Occipital lobe (tissue), 2 donors: ENCODE measurements around the gene ZNF888. TPM values are rescaled to one million over a fixed set of nuclear protein-coding genes. Genes with fewer than 3 reads are reported as not detected.
"Not testable (repeated sequence)": the region's sequence is repeated elsewhere in the genome, so short reads cannot be mapped to it uniquely, and the experiment has no call there.

Source experiments
- DNase-seq: peaks from one replicate; lab custom pipeline; 2025; lab: John Stamatoyannopoulos, UW
- total RNA-seq: library from RNA; depleted of rRNA; stranded (reverse); fragments of >200 nt; gene quantifications from one replicate; pipeline ENCODE4 v1.2.3, GENCODE V29; 2014

ZNF888 gene
- total RNA-seq, 1 donor from 2014 or later, result 5.5 TPM

- no peak for DNase-seq
These were observed 18.7 kb upstream of the ZNF888 start for GRCh38 chr19:52941941-52942385.

DNA sequence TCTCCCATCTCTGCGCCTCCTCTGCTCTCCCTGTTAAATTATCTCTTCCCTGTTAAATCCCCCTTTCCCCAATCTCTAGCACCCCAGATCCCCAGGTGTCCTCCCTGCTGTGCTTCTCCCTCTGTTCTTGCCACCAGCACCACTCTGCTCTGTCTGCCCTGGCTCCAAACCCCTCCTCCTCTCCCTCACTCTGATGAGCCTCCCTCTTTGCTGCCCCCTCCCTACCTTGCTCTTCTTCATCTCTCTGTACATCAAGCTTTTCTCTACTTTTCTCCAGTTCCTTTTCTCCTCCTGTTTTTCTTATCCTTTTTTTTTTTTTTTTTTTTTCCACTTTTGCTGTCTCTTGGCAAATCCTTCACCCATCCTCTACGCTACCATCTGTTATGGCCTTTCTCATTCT is 18.3 kb upstream of the ZNF888 start:
- DNase-seq, result not testable (repeated sequence)

DNA sequence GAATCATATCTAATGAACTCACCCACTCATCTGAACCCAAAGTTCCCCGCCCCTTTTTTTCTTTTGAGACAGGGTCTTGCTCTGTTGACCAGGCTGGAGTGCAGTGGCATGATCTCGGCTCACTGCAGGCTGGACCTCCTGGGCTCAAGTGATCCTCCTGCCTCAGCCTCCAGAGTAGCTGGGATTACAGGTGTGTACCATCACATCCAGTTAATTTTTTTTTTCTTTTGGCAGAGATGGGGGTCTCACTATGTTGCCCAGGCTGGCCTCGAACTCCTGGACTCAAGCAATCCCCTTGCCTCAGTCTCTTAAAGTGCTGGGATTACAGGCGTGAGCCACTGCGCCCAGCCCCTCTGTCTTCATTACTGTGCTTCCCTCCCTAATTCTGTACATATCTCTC is 17.7 kb upstream of the ZNF888 start:
- not testable (repeated sequence) for DNase-seq

- no peak for DNase-seq
These were observed 15.5 kb upstream of the ZNF888 start for GRCh38 chr19:52938761-52939160.

GRCh38 chr19:52936954-52937325 is 13.7 kb upstream of the ZNF888 start:
- DNase-seq, result no peak

DNA sequence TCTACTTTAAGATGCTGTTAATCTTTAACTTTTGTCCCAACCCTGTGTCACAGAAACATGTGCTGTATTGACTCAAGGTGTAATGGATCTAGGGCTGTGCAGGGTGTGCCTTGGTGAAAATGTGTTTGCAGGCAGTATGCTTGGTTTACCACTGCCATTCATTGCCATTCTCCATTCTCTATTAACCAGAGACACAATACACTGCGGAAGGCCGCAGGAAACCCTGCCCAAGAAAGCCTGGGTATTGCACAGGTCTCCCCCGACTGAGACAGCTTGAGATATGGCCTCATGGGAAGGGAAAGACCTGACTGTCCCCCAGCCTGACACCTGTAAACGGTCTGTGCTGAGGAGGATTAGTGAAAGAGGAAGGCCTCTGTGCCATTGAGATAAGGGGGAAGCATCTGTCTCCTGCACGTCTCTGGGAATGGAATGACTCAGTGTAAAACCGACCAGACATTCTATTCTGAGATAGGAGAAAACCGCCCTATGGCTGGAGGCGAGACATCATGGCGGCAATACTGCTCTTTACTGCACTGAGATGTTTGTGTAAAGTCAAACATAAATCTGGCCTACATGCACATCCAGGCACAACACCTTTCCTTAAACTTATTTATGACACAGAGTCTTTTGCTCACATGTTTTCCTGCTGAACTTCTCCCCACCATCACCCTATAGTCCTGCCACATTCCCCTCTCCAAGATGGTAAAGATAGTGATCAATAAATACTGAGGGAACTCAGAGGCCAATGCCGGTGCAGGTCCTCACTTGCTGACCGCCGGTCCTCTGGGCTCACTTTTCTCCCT is 13.1 kb upstream of the ZNF888 start:
- DNase-seq, result no peak

DNA sequence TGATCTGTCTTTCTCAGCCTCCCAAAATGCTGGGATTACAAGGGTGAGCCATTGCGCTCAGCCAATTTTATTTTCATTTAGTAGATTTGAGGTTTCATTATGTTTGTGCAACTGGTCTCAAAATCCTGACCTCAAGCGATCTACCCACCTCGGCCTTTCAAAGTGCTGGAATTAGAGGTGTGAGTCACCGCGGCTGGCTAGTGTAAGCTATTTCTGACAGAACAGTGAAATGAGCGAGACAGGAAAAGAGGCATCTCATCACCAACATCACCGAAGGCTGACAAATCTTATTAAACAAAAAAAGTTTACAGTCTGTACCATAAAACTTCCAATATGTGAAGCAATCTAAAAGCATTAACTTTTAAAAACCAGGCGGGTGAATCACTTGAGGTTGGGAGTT is 12.2 kb upstream of the ZNF888 start:
- DNase-seq, result no peak

DNA sequence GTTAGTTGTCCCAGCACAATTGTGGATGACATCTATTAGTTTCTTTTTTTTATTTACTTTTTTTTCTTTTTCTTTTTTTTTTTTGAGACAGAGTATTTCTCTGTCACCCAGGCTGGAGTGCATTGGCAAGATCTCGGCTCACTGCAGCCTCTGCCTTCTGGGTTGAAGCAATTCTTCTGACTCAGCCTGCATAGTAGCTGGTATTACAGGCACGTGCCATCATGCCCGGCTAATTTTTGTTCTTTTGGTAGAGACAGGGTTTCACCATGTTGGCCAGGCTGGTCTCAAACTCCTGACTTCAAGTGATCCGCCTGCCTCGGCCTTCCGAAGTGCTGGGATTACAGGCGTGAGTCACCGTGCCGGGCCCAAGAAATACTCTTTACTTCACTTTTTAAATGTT is 1.4 kb upstream of the ZNF888 start:
- not testable (repeated sequence) for DNase-seq

DNA sequence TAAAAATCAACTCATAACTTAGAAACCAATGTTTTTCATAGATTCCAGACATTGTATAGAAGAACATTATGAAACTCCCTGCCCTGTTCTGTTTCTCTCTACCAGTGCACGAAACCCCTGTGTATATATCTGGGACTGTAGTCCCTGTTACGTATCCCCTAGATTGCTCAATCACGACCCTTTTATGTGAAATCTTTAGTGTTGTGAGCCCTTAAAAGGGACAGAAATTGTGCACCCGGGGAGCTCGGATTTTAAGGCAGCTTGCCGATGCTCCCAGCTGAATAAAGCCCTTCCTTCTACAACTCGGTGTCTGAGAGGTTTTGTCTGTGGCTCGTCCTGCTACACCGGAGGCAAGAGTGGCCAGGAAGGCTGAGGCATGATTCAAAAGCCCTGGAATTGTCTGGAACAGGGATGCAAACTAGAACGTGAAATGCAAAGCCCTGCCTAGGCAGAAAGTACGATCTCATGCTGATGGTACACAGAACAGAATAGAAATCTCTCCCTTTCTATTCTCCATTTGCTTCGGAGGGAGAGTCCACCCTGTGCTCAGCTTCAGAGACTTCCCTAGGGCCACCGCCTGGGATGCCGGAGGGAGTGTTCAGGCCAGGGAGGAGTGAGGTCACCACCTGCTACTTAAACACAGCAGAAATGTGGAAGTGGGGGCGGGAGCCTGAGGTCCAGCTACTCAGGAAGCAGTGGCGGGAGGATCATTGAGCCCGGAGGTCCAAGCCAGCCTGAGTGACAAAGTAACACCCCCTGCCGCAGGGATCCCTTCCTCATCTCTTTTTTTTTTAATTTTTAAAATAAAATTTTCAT is 758 bp upstream of the ZNF888 start:
- DNase-seq, result no peak

DNA sequence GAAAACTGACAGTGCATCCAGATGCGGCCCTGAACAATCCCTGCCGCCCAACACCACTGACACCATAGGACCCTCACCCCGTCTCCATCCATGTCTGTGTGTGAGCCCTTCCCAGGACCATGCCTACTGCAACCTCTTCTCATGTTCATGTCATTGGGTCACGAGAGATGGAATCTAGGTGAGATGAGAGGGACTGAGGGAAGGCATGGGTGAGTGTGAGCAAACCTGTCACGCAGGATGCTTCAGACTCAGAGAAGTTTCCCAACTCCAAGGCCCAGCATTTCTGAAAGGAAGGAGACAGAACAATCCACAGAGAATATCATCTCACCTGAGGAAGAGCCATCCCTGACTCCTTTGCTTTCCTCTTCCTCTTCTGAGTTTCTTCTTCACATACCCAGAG is 5.7 kb downstream of the ZNF888 start:
- DNase-seq, result no peak

DNA sequence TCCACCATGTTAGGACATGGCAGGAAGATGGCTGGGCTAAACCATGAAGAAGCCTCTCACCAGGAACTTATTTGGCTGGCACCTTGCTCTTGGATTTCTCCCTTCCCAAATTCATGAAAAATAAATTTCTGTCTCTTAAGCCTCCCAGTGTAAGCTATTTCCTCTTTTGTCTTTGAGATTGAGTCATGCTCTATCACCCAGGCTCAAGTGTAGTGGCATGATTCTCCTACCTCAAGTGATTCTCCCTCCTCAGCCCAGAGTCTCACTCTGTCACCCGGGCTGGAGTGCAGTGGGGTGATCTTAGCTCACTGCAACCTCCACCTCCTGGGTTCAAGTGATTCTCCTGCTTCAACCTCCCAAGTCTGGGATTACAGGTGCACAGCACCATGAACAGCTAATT is 12.6 kb downstream of the ZNF888 start:
- no peak for DNase-seq

DNA sequence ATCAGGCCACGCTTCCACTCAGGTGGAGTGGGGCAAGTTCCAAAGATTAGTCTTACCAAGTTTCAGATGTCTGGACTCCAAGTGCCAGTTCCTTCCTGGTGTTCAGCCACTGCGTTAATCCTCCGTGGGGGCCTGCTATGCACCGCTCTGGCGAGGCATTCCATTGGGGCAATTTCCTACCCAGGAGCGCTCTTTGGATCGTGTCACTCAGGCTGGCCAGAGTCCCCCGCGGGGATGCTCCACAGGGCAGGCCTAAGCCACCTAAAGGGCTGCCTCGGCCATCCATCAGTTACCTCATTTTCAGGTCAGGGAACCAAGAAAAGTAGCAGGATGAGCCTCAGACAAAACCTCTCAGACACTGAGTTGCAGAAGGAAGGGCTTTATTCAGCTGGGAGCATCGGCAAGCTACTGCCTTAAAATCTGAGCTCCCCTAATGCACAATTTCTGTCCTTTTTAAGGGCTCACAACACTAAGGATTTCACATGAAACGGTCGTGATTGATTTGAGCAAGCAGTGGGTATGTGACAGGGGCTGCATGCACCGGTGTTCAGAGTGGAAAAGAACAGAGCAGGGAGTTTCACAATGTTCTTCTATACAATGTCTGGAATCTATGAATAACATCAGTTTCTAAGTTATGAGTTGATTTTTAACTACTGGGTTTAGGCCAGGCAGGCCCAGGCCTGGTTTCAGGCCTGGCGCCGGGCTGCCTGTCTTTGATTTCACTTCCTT is 19.0 kb downstream of the ZNF888 start:
- not testable (repeated sequence) for DNase-seq

- DNase-seq, result no peak
These were observed 21.4 kb downstream of the ZNF888 start for GRCh38 chr19:52901842-52902241.

GRCh38 chr19:52898596-52898995 is 24.6 kb downstream of the ZNF888 start:
- not testable (repeated sequence) for DNase-seq

- no peak for DNase-seq
These were observed 25.1 kb downstream of the ZNF888 start for GRCh38 chr19:52898101-52898500.

DNA sequence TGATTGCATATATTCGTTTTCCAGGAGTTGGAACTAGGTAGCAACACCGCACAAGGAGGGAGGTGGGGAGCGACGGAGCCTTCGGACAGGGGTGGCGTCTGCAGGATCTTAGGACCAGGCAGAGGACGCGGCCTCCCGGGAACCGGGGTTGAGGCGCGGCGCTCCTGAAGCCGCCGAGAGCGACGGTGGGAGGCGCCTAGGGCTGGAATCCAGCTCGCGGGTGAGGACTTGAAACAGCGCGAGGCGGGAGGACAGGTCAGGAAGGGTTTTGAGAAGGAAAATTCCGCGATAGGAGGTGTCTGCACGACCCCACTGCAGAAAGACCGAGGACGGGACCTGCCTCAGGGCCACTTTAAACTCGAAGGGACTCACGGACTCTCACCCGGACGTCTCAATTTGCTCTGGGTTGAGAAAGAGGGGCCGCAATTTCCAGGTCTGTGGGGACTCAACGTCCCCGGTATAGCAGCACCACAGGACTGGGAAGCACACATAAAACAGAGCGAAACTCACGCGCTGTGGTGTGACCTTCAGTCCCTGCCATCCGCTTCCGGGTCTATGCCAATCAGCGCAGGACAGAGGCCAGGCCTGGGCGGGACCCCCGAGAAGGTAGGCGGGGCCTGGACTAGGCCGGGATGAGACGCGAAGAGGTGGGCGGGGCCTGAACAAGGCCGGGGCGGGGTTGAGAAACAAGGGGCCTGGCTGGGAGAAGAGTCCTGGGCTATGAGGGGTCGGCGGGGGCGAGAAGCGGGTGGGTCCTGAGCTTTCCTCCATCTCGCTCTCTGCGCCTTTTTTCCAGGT is 25.9 kb downstream of the ZNF888 start, which contains the start of gene ZNF320:
ZNF320 (minus strand) TSS at position 498 of the 798 bp plus-strand sequence. CDS start 7,380 bp downstream, outside the sequence.
- DNase-seq, result peak; percentile 95

GRCh38 chr19:52896431-52897137 is 26.6 kb downstream of the ZNF888 start:
- no peak for DNase-seq

DNA sequence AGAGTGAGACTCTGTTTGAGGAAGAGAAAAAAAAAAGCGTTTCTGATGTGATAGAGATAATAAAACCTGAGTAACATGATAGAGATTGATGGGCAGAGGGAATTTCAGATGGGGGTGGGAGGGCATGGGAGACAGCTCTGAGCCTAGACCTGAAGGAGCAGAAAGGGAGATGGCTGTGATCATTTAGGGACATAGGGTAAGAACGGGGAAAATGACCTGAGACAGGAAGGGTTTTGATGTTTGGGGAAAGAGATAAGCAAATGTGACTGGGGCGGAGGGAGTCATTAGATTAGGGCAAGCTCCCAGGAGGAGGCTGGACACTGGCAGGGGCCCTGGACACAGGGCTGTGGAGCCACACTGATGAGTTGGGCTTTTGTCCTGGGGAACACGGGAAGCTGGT is 31.9 kb downstream of the ZNF888 start:
- DNase-seq, result no peak

DNA sequence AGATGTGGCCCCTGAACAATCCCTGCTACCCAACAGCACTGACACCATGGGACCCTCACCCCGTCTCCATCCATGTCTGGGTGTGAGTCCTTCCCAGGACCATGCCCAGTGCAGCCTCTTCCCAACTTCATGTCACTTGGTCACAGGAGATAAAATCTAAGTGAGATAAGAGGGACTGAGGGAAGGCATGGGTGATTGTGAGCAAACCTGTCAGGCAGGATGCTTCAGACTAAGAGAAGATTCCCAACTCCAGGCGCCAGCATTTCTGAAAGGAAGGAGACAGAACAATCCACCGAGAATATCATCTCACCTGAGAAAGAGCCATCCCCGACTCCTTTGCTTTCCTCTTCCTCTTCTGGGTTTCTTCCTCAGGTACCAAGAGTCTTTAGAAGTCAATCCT is 33.3 kb downstream of the ZNF888 start:
- DNase-seq, result no peak

GRCh38 chr19:52889076-52889475 is 34.2 kb downstream of the ZNF888 start:
- DNase-seq, result no peak
